Muscle of leg (tissue), 11 donors: ENCODE measurements around the gene RUSC1. TPM values are rescaled to one million over a fixed set of nuclear protein-coding genes. Genes with fewer than 3 reads are reported as not detected.
A peak's percentile ranks its signal among the peaks of the same experiment; 100 is the strongest.
"Not testable (repeated sequence)": the region's sequence is repeated elsewhere in the genome, so short reads cannot be mapped to it uniquely, and the experiment has no call there.

Experiments
- DNase-seq: peaks from one replicate; pipeline ENCODE4 v3.0.0; 2013
- H3K27ac ChIP-seq: one replicate; pipeline ENCODE4 v1.5.1; 2013; ENCODE audit warnings: mild to moderate bottlenecking, low read length, control low read depth
- H3K27me3 ChIP-seq: one replicate; pipeline ENCODE4 v1.6.1; 2013; ENCODE audit warnings: low read length; ENCODE audit not compliant: control insufficient read depth, insufficient read depth
- H3K36me3 ChIP-seq: one replicate; pipeline ENCODE4 v1.6.1; 2013; ENCODE audit warnings: low read length; ENCODE audit not compliant: control insufficient read depth, insufficient read depth
- H3K4me1 ChIP-seq: one replicate; pipeline ENCODE4 v1.6.1; 2013; ENCODE audit warnings: low read length; ENCODE audit not compliant: control insufficient read depth, insufficient read depth
- H3K4me3 ChIP-seq: one replicate; pipeline ENCODE4 v1.5.1; 2013; ENCODE audit warnings: low read length, control low read depth
- H3K9me3 ChIP-seq: replicated peaks from 2 replicates; pipeline ENCODE4 v1.6.1; 2013; ENCODE audit warnings: low read depth, low read length; ENCODE audit not compliant: control insufficient read depth
- WGBS: methylation state at CpG from one replicate; pipeline ENCODE4 v1.1.5; 2013; ENCODE audit warnings: missing lambda C conversion rate; ENCODE audit not compliant: insufficient coverage; 5-methylcytosine and 5-hydroxymethylcytosine counted together
- polyA plus RNA-seq, 8 donors: library from polyadenylated mRNA; unstranded; fragments of 120-200 nt; gene quantifications; one replicate each; pipeline versions ENCODE4 v1.2.1 to v1.2.3, GENCODE V29; 2013; ENCODE audit warnings: inconsistent platforms in 1 of 8, low replicate concordance in 1 of 8; ENCODE audit not compliant: insufficient read length in 8 of 8, insufficient read depth in 1 of 8
- total RNA-seq: library from RNA; stranded (reverse); fragments of 120-200 nt; gene quantifications from one replicate; pipeline ENCODE4 v1.2.4, GENCODE V29; 2013

The RUSC1 gene
- total and polyA plus RNA-seq, 9 donors: 12.1 to 33.4 (median 26.3) TPM

- Histone ChIP-seq H3K9me3 (no peaks in the 10 kb centered on the region), H3K4me1 (peaks cover 37% of the 10 kb centered on the region), H3K36me3 (peaks cover 38% of the 10 kb centered on the region), H3K4me3 (peak overlapping the region; percentile 94), H3K27me3 (no peaks in the 10 kb centered on the region), H3K27ac (peak overlapping the region; percentile 98)
- DNase-seq: peak; percentile 96
- WGBS: 0% methylated on average over 38 of the region's 58 CpGs
Observed at GRCh38 chr1:155322953-155323728, 2.4 kb downstream of the RUSC1 start.

DNA sequence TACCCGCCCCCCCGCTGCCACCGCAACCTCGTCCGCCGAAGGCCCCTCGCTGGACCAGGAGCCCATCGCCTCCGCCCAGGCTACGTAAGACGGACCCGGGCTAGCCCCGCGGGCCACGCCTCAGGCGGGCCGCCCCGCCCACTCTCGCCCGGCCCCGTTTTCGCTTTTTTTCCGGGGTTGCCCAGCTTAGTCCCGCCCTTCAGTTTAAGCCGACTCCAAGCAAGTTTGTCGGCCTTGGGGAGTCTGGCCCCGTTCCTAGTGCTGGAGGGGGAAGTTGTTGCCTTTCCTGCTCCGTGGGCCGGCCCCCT is 3.0 kb downstream of the RUSC1 start:
- under 1% methylated on average over 22 of the region's 29 CpGs for WGBS
- no peaks in the 10 kb centered on the region for H3K27me3 ChIP-seq
- H3K4me1 ChIP-seq: peaks cover 37% of the 10 kb centered on the region
- no peaks in the 10 kb centered on the region for H3K9me3 ChIP-seq
- peak; percentile 98 for DNase-seq
- peak overlapping the region; percentile 94 for H3K4me3 ChIP-seq
- peak overlapping the region; percentile 98 for H3K27ac ChIP-seq
- peaks cover 37% of the 10 kb centered on the region for H3K36me3 ChIP-seq

DNA sequence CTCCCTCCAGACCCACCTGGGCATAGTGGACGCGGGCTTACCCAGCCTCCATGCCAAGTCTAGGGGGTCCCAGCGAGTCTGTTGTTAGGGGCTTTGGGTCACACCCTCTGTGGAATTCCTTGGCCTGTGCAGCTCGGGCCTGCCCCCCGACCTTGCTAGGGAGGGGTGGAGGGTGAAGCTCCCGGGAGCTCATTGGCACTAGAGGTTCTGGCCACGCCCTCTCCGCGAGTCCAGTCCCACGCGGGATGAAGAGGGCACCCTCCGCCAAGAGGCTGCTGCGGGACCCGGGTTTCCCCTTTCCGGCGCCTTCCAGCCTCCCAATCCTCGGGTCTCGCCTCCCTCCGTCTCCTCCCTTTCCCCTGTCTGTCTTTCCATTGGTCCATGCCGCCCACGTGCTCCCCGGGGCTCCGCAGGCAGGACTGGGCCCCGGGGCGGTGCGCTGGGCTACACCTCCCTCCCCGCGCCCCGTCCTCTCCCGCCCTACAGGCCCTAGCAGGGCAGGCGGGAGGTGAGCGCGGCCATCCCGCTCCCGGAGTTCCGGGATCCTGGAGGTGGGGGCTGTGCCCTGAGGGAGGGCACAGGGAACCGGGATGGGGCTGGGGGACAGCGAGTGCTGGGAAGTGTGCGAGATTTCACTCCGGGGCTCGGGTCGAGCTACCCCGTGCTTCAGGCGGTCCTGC is 3.5 kb downstream of the RUSC1 start:
- under 1% methylated on average over 26 of the region's 44 CpGs for WGBS
- Histone ChIP-seq H3K9me3 (no peaks in the 10 kb centered on the region), H3K4me1 (peaks cover 37% of the 10 kb centered on the region), H3K36me3 (peaks cover 32% of the 10 kb centered on the region), H3K27me3 (no peaks in the 10 kb centered on the region), H3K27ac (peak overlapping the region; percentile 98), H3K4me3 (peak overlapping the region; percentile 94)
- DNase-seq: peak; percentile 99

DNA sequence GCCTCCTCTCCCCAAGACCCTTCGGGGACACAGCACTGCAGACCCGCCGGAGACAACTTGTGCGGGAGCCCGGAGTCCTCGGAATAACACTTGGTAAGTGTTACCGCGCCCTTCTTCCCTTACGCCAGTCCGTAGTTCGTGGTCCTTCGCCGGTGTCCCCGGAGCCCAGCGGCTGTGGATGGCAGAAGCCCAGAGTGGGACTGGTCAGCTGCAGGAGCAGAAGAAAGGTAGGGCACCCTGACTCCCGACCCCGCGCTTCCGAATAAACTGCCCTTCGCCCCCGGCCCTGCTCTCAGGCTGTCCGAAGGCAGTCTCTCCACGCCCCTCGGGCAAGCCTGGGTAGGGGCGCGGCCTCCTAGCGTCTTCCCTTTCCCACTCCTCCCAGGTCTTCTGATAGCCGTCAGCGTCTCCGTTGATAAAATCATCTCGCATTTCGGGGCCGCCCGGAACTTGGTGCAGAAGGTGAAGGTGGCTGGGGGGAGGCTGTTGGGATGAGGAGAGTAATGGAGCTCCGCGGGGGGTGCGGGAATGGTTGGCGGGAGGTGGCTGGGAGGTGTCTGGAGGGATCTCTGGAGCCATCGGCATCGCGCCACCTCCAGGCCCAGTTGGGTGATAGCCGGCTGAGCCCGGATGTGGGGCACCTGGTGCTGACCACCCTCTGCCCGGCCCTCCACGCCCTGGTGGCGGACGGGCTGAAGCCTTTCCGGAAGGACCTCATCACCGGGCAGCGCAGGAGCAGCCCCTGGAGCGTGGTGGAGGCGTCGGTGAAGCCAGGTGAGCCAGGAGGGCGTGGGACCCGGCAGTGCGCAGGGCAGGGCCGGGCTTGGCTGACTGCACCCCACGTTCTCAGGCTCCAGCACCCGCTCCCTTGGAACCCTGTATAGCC is 4.3 kb downstream of the RUSC1 start:
- no peak for DNase-seq
- WGBS: 7% methylated on average over 49 of the region's 59 CpGs
- H3K9me3 ChIP-seq: no peaks in the 10 kb centered on the region

DNA sequence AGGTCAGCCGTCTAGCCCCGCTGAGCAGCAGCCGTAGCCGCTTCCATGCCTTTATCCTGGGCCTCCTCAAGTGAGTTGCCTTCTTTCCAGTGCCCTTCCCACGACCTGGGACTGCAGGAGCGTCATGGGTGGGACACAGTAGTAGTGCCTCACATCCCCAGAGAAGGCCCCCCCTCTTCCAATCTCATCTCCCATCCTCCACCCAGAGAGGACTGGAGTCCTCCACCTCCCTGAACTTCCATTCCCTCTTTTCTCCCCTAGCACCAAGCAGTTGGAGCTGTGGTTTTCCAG is 4.9 kb downstream of the RUSC1 start:
- Histone ChIP-seq H3K27ac (no peak overlapping the region), H3K4me1 (peaks cover 30% of the 10 kb centered on the region), H3K4me3 (no peak overlapping the region), H3K36me3 (peaks cover 35% of the 10 kb centered on the region), H3K9me3 (no peaks in the 10 kb centered on the region), H3K27me3 (no peaks in the 10 kb centered on the region)
- WGBS: 57% methylated on average over 5 of the region's 6 CpGs
- no peak for DNase-seq

More for the DNA sequence above, 4.3 kb downstream of the RUSC1 start:
- no peaks in the 10 kb centered on the region for H3K27me3 ChIP-seq
- H3K4me1 ChIP-seq: peaks cover 35% of the 10 kb centered on the region
- H3K4me3 ChIP-seq: peak overlapping the region; percentile 94
- peak overlapping the region; percentile 98 for H3K27ac ChIP-seq
- peaks cover 30% of the 10 kb centered on the region for H3K36me3 ChIP-seq

GRCh38 chr1:155326020-155326526 is 5.4 kb downstream of the RUSC1 start:
- peaks cover 41% of the 10 kb centered on the region for H3K36me3 ChIP-seq
- H3K4me1 ChIP-seq: peaks cover 24% of the 10 kb centered on the region
- H3K9me3 ChIP-seq: no peaks in the 10 kb centered on the region
- no peaks in the 10 kb centered on the region for H3K27me3 ChIP-seq
- DNase-seq: no peak
- no peak overlapping the region for H3K27ac ChIP-seq
- WGBS: 68% methylated on average over 5 of the region's 6 CpGs
- H3K4me3 ChIP-seq: no peak overlapping the region

DNA sequence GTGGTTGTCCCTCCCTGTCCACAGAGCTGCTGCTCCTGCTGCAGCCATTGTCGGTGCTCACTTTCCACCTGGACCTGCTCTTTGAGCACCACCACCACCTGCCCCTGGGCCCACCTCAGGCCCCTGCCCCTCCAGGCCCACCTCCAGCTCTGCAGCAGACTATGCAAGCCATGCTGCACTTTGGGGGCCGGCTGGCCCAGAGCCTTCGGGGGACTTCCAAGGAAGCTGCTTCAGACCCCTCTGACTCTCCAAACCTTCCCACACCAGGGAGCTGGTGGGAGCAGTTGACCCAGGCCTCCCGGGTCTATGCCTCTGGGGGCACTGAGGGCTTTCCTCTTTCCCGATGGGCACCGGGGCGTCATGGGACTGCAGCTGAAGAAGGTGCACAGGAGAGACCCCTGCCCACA is 5.9 kb downstream of the RUSC1 start:
- 79% methylated on average over 5 of the region's 7 CpGs for WGBS
- DNase-seq: no peak
- H3K36me3 ChIP-seq: peaks cover 44% of the 10 kb centered on the region

GRCh38 chr1:155327981-155328380 is 7.3 kb downstream of the RUSC1 start:
- WGBS: 85% methylated on average over 3 of the region's 4 CpGs
- Histone ChIP-seq H3K4me1 (peaks cover 10% of the 10 kb centered on the region), H3K27me3 (no peaks in the 10 kb centered on the region), H3K9me3 (no peaks in the 10 kb centered on the region), H3K36me3 (peaks cover 44% of the 10 kb centered on the region), H3K27ac (no peak overlapping the region), H3K4me3 (no peak overlapping the region)
- DNase-seq: no peak

More for the DNA sequence above, 5.9 kb downstream of the RUSC1 start:
- Histone ChIP-seq H3K27me3 (no peaks in the 10 kb centered on the region), H3K27ac (no peak overlapping the region), H3K9me3 (no peaks in the 10 kb centered on the region), H3K4me3 (no peak overlapping the region), H3K4me1 (peaks cover 19% of the 10 kb centered on the region)

DNA sequence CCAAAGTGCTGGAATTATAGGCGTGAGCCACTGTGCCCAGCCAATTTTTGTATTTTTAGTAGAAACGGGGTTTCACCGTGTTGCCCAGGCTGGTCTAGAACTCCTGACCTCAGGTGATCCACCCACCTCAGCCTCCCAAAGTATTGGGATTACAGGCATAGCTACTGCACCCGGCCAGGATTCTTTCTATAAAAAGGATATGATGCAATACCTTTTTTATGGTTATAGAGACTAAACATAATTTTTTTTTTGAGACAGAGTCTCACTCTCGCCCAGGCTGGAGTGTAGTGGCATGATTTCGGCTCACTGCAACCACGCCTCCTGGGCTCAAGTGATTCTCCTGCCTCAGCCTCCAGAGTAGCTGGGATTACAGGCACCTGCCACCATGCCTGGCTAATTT is 8.2 kb downstream of the RUSC1 start:
- not testable (repeated sequence) for H3K27me3 ChIP-seq, H3K4me1 ChIP-seq, H3K9me3 ChIP-seq, H3K4me3 ChIP-seq, DNase-seq, H3K27ac ChIP-seq
- 100% methylated on average over 1 of the region's 7 CpGs for WGBS
- peaks cover 45% of the 10 kb centered on the region for H3K36me3 ChIP-seq
